Measurements from ENCODE around the gene METTL16. TPM values are rescaled to one million over a fixed set of nuclear protein-coding genes. Genes with fewer than 3 reads are reported as not detected.

METTL16 gene
- total RNA-seq, 1 donor from 2014 or later, result 13.6 TPM

DNA sequence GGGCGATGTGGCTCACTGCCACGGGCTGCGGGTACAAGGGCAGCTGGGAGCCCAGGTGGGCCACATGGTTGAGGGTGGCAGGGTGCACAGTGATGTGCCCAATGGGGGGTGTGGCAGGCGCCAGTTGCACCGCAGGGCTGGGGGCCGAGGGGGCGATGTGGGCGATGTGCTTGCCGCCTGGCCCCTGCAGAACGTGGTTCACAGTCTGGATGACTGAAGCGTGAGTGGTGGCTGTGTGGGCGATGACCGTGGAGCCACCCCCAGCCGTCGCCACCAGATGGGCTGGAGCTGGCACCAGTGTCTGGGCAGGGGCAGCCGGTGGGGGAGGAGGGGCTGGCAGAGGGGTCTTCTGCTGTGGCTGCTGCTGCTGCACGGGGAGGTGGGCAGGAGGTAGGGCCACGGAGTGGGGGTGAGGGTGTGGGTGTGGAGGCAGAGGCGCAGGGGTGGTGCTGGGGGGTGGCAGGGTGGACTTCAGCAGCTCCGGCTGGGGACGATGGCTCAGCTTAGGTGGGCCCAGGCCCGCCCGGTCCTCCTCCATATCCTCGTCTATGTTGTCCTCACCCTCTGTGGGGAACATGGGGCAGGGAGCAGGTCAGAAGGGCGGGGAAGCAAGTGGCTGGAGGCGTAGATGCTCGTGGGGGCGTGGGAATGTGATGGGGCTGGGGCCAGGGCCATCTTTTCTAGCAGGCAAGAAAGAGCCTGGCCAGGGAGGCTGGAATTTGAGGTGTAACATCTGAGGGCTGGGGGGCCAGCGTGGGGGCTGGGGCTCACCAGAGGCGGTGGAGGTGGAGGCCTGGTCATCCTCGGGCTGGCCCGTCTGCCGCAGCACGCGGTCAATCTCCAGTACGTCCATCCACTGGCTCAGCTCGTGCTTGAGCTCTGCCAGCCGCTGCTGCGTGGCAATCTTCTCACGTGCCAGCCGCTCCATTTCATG lies 124.3 kb downstream of the METTL16 start:
- no peaks in the 10 kb centered on the region for H3K27me3 ChIP-seq (ENCODE audit: control insufficient read depth in 3 of 3, insufficient read depth in 3 of 3, low read length in 3 of 3)

GRCh38 chr17:2386400-2387085 lies 125.1 kb downstream of the METTL16 start:
- Histone ChIP-seq H3K27ac (ENCODE audit: low read depth, low read length) (no peak overlapping the region), H3K4me1 (ENCODE audit: control insufficient read depth in 3 of 3, insufficient read depth in 3 of 3, low read length in 3 of 3) (peaks cover 52 to 81% (median 68%) of the 10 kb centered on the region in 3 donors), H3K4me3 (ENCODE audit: low read length in 3 of 3) (no peak overlapping the region), H3K9me3 (ENCODE audit: control insufficient read depth in 3 of 3, low read length in 3 of 3) (no peaks in the 10 kb centered on the region), H3K27me3 (ENCODE audit: control insufficient read depth in 3 of 3, insufficient read depth in 3 of 3, low read length in 3 of 3) (no peaks in the 10 kb centered on the region), H3K9ac (ENCODE audit: low read depth in 1 of 3, low read length in 3 of 3) (peak overlapping the region in 1 of 3 donors; percentile 54), H3K36me3 (ENCODE audit: control insufficient read depth in 3 of 3, insufficient read depth in 3 of 3, low read length in 3 of 3) (peaks cover 8 to 20% (median 19%) of the 10 kb centered on the region in 3 donors)

More for the DNA sequence above, 124.3 kb downstream of the METTL16 start:
- no peak overlapping the region for H3K27ac ChIP-seq (ENCODE audit: low read depth, low read length)
- H3K4me1 ChIP-seq (ENCODE audit: control insufficient read depth in 3 of 3, insufficient read depth in 3 of 3, low read length in 3 of 3), result peaks cover 61 to 87% (median 74%) of the 10 kb centered on the region in 3 donors
- no peak overlapping the region for H3K4me3 ChIP-seq (ENCODE audit: low read length in 3 of 3)
- no peaks in the 10 kb centered on the region for H3K9me3 ChIP-seq (ENCODE audit: control insufficient read depth in 3 of 3, low read length in 3 of 3)
- H3K9ac ChIP-seq (ENCODE audit: low read depth in 1 of 3, low read length in 3 of 3), result no peak overlapping the region
- H3K36me3 ChIP-seq (ENCODE audit: control insufficient read depth in 3 of 3, insufficient read depth in 3 of 3, low read length in 3 of 3), result peaks cover 8 to 20% (median 19%) of the 10 kb centered on the region in 3 donors

DNA sequence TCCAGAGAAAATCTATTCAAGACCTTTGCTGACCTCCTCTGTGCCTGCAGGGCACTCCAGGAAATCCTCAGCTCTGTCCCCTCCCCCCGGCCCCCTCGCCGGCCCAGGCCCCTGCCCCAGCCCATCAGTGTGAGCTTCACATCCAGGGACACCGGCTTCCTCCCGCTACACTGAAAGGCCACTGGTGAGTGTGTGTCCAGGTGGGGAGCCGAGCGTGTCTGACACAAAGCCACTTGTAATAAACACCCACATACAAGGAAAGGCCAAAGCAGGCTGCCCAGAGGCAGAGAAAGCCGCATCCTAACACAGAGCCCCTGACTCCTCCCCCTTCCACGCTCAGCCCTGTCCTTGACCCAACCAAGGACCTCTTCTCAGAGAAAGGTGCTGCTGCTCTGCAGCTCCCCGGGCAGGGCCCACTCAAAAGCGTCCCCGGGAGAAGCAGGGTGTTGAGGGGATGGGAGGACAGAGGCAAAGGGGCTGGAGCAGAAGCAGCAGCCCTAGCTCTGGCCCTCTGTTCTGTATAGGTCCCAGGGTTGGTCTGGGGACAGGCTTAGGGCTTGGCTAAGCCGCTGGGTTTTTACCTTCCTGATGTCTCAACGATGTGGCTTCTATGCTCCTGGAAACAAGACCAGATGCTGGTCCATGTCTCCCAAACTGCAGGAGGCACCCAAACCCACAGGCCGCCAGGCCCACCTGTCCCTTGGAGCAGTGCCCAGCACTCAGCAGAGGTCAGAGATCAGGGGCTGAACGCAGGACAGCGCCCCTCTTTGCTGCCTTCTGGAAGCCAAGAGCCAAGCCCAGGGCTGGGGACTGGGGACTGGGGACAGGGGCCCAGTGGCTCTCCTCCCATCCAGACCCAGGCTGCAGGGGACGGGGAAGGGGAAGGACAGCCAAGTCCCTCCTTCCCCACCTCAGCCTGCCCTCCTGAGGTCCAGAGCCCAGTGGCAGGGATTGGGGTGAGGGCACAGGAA lies 126.2 kb downstream of the METTL16 start:
- no peak overlapping the region for H3K27ac ChIP-seq (ENCODE audit: low read depth, low read length)

DNA sequence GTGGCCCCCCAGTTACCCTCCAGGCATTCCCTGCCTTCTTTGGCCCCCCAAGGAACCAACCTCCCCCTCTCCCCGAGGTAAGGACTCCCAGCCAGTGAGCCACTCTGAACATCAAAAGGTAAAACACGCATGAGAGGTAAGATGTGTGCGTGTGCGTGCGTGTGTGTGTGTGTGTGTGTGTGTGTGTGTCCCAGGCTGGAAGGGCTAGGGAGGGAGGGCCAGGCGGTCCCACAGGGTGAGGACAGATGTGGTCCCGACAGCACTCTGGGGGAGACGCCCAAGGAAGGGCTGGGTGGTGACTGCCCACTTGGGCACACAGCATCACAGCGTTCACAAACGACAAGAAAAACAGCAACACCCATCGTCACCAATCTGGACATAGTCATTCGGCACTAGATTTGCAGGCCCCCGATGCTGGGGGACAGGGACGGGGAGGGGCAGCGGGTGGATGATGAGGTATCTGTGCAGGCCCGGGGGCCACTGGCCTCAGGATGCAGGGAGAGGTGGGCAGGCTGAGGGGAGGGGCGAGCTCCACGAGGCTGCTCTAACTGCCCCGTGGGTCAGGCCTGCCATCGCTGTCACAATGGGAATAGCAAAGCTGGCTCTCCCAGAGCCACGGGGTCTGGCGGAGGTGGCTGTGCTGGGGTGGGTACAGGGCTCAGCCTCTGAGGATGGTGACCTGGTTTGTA lies 127.1 kb downstream of the METTL16 start:
- H3K27ac ChIP-seq (ENCODE audit: low read depth, low read length), result peak overlapping the region; percentile 68

More for the DNA sequence above, 126.2 kb downstream of the METTL16 start:
- Histone ChIP-seq H3K27me3 (ENCODE audit: control insufficient read depth in 3 of 3, insufficient read depth in 3 of 3, low read length in 3 of 3) (no peaks in the 10 kb centered on the region), H3K9ac (ENCODE audit: low read depth in 1 of 3, low read length in 3 of 3) (peak overlapping the region in 1 of 3 donors; percentile 74), H3K36me3 (ENCODE audit: control insufficient read depth in 3 of 3, insufficient read depth in 3 of 3, low read length in 3 of 3) (peaks cover 12 to 23% (median 22%) of the 10 kb centered on the region in 3 donors), H3K9me3 (ENCODE audit: control insufficient read depth in 3 of 3, low read length in 3 of 3) (no peaks in the 10 kb centered on the region), H3K4me3 (ENCODE audit: low read length in 3 of 3) (no peak overlapping the region), H3K4me1 (ENCODE audit: control insufficient read depth in 3 of 3, insufficient read depth in 3 of 3, low read length in 3 of 3) (peaks cover 43 to 71% (median 59%) of the 10 kb centered on the region in 3 donors)

DNA sequence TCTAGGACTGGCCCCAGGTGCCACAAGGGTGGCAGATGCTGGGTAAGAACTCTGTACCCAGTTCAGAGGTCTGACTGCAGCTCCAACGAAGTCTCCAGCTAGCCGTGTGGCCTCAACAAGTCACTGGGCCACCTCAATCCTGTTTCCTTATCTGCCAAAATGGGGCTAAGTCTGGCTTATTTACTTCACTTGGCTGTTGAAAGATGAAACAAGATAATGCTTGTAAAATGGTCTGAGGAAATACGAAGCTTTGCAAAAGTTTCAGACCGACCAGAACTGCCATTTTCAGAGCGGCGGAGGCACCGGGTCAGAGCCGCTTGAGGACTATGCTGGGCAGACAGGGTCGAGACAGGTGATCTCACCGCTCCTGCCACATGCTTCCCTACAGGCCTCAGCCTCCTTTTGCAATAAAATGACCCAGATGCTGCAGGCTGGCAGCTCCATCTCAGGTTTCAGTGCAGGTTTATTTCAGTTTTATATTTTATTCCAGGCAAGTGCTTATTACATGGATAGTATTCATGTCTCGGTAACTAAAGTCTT lies 128.0 kb downstream of the METTL16 start:
- peak overlapping the region; percentile 28 to 74 (median 57) for H3K9ac ChIP-seq (ENCODE audit: low read depth in 1 of 3, low read length in 3 of 3)
- H3K4me1 ChIP-seq (ENCODE audit: control insufficient read depth in 3 of 3, insufficient read depth in 3 of 3, low read length in 3 of 3), result peaks cover 31 to 55% (median 44%) of the 10 kb centered on the region in 3 donors
- no peaks in the 10 kb centered on the region for H3K9me3 ChIP-seq (ENCODE audit: control insufficient read depth in 3 of 3, low read length in 3 of 3)
- H3K4me3 ChIP-seq (ENCODE audit: low read length in 3 of 3), result no peak overlapping the region
- peaks cover 22 to 37% (median 35%) of the 10 kb centered on the region in 3 donors for H3K36me3 ChIP-seq (ENCODE audit: control insufficient read depth in 3 of 3, insufficient read depth in 3 of 3, low read length in 3 of 3)
- peak overlapping the region; percentile 68 for H3K27ac ChIP-seq (ENCODE audit: low read depth, low read length)
- no peaks in the 10 kb centered on the region for H3K27me3 ChIP-seq (ENCODE audit: control insufficient read depth in 3 of 3, insufficient read depth in 3 of 3, low read length in 3 of 3)

More for the DNA sequence above, 127.1 kb downstream of the METTL16 start:
- Histone ChIP-seq H3K4me3 (ENCODE audit: low read length in 3 of 3) (no peak overlapping the region), H3K9me3 (ENCODE audit: control insufficient read depth in 3 of 3, low read length in 3 of 3) (no peaks in the 10 kb centered on the region), H3K9ac (ENCODE audit: low read depth in 1 of 3, low read length in 3 of 3) (peak overlapping the region in 1 of 3 donors; percentile 74), H3K27me3 (ENCODE audit: control insufficient read depth in 3 of 3, insufficient read depth in 3 of 3, low read length in 3 of 3) (no peaks in the 10 kb centered on the region), H3K4me1 (ENCODE audit: control insufficient read depth in 3 of 3, insufficient read depth in 3 of 3, low read length in 3 of 3) (peaks cover 34 to 62% (median 49%) of the 10 kb centered on the region in 3 donors), H3K36me3 (ENCODE audit: control insufficient read depth in 3 of 3, insufficient read depth in 3 of 3, low read length in 3 of 3) (peaks cover 20 to 29% (median 28%) of the 10 kb centered on the region in 3 donors)

DNA sequence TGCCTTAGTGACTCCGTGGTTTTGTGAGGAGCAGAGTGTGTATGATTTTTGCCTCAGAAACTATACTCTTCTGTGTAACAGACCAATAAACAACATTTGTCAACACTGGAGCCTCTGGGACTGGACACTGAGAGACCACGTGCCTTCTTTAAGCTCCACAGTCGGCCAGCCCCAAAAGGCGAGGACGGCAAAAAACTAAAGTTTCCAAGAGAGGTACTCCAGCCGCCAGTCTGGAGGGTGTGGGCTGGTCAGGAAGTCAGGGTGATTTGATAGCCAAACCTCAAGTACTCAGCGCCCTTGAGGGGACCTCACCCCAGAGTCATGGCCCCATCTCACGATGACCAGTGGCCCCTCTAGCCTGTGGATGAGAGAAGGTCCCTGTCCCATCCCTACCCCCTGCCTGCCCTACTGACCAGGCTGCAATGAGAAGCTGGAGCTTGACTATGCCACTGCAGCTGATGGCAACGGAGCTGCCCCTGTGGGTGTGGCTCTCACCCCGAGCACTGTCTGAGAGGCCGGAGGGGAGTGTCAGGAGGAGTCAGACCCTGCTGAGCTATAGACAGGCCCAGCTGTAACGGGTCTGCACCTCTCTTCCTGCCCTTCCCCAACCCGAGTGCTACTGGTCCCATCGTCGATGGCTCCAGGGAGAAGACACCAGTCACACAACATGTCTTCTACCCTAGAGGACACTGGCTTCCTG lies 130.6 kb downstream of the METTL16 start:
- H3K4me3 ChIP-seq (ENCODE audit: low read length in 3 of 3), result no peak overlapping the region
- H3K9ac ChIP-seq (ENCODE audit: low read depth in 1 of 3, low read length in 3 of 3), result no peak overlapping the region

GRCh38 chr17:2380226-2380922 lies 131.3 kb downstream of the METTL16 start:
- no peaks in the 10 kb centered on the region for H3K9me3 ChIP-seq (ENCODE audit: control insufficient read depth in 3 of 3, low read length in 3 of 3)
- H3K4me1 ChIP-seq (ENCODE audit: control insufficient read depth in 3 of 3, insufficient read depth in 3 of 3, low read length in 3 of 3), result peaks cover 20 to 30% (median 26%) of the 10 kb centered on the region in 3 donors
- H3K36me3 ChIP-seq (ENCODE audit: control insufficient read depth in 3 of 3, insufficient read depth in 3 of 3, low read length in 3 of 3), result peaks cover 36 to 42% (median 36%) of the 10 kb centered on the region in 3 donors
- no peak overlapping the region for H3K27ac ChIP-seq (ENCODE audit: low read depth, low read length)
- no peaks in the 10 kb centered on the region for H3K27me3 ChIP-seq (ENCODE audit: control insufficient read depth in 3 of 3, insufficient read depth in 3 of 3, low read length in 3 of 3)
- no peak overlapping the region for H3K9ac ChIP-seq (ENCODE audit: low read depth in 1 of 3, low read length in 3 of 3)
- H3K4me3 ChIP-seq (ENCODE audit: low read length in 3 of 3), result no peak overlapping the region

More for the DNA sequence above, 130.6 kb downstream of the METTL16 start:
- H3K27ac ChIP-seq (ENCODE audit: low read depth, low read length), result no peak overlapping the region
- no peaks in the 10 kb centered on the region for H3K9me3 ChIP-seq (ENCODE audit: control insufficient read depth in 3 of 3, low read length in 3 of 3)
- H3K4me1 ChIP-seq (ENCODE audit: control insufficient read depth in 3 of 3, insufficient read depth in 3 of 3, low read length in 3 of 3), result peaks cover 27 to 37% (median 33%) of the 10 kb centered on the region in 3 donors
- peaks cover 30 to 40% (median 32%) of the 10 kb centered on the region in 3 donors for H3K36me3 ChIP-seq (ENCODE audit: control insufficient read depth in 3 of 3, insufficient read depth in 3 of 3, low read length in 3 of 3)
- H3K27me3 ChIP-seq (ENCODE audit: control insufficient read depth in 3 of 3, insufficient read depth in 3 of 3, low read length in 3 of 3), result no peaks in the 10 kb centered on the region
